Raji (cell line): ENCODE measurements around the gene EIF3F.

Experiments used
- POLR2A ChIP-seq: IDR thresholded peaks from 2 replicates; pipeline ENCODE4 v1.6.1; 2011; ENCODE audit warnings: low read depth, low read length, control low read depth; ENCODE audit not compliant: insufficient read depth

The EIF3F gene

GRCh38 chr11:8032122-8032521 is 45.0 kb downstream of the EIF3F start:
- TF ChIP-seq POLR2A, result no peak

- TF ChIP-seq POLR2A, result no peak
These were observed 45.6 kb downstream of the EIF3F start for GRCh38 chr11:8032576-8033304.

- no peak for TF ChIP-seq POLR2A
These were observed 46.4 kb downstream of the EIF3F start for GRCh38 chr11:8033305-8034105.

GRCh38 chr11:8034106-8034585 is 47.0 kb downstream of the EIF3F start:
- TF ChIP-seq POLR2A, result no peak

- TF ChIP-seq POLR2A, result no peak
These were observed 47.6 kb downstream of the EIF3F start for GRCh38 chr11:8034604-8035190.

- no peak for TF ChIP-seq POLR2A
These were observed 48.2 kb downstream of the EIF3F start for GRCh38 chr11:8035200-8035855.

- no peak for TF ChIP-seq POLR2A
These were observed 49.1 kb downstream of the EIF3F start for GRCh38 chr11:8036002-8036802.

- no peak for TF ChIP-seq POLR2A
These were observed 49.8 kb downstream of the EIF3F start for GRCh38 chr11:8036986-8037385.

GRCh38 chr11:8038393-8038792 is 51.3 kb downstream of the EIF3F start:
- TF ChIP-seq POLR2A, result no peak

- TF ChIP-seq POLR2A, result no peak
These were observed 51.8 kb downstream of the EIF3F start for GRCh38 chr11:8038811-8039529.

- TF ChIP-seq POLR2A, result no peak
These were observed 52.6 kb downstream of the EIF3F start for GRCh38 chr11:8039530-8040260.

- TF ChIP-seq POLR2A, result no peak
These were observed 53.3 kb downstream of the EIF3F start for GRCh38 chr11:8040261-8040920.

- TF ChIP-seq POLR2A, result no peak
These were observed 53.8 kb downstream of the EIF3F start for GRCh38 chr11:8040921-8041285.
